IMR-90 (cell line): Measurements from ENCODE around the gene ANKRD45. TPM values are rescaled to one million over a fixed set of nuclear protein-coding genes. Genes with fewer than 3 reads are reported as not detected.

Source experiments
- ATAC-seq: fragments of 200-7000 bp; cut with Tn5 transposase; 2 replicates; pipeline ENCODE4 v1.9.1; 2020; ENCODE audit warnings: low read depth, mild to moderate bottlenecking, moderate library complexity
- BruUV-seq: library from RNA; stranded (reverse); fragments of 400-500 nt; replicated peaks from 2 replicates; lab custom pipeline; 2021; lab: Mats Ljungman, UMichigan
- CTCF ChIA-PET: fragments of 300-600 bp; formaldehyde crosslinking; extraction: SDS; loops from one replicate; lab custom pipeline; 2021; ENCODE audit warnings: antibody characterized with exemption; lab: Yijun Ruan, JAX
- POLR2A ChIA-PET: fragments of 300-600 bp; sonication (Branson Sonifier 250); formaldehyde crosslinking; loops from one replicate; lab custom pipeline; 2022; ENCODE audit warnings: antibody characterized with exemption; ENCODE audit not compliant: unreplicated experiment; lab: Charles Lee
- DNase-seq: peaks from one replicate; pipeline ENCODE4 v3.0.0; 2013
- H2AFZ ChIP-seq: replicated peaks from 2 replicates; pipeline ENCODE3; 2013; ENCODE audit warnings: low read length, mild to moderate bottlenecking; ENCODE audit not compliant: poor library complexity
- H2AK5ac ChIP-seq: 2 replicates; pipeline ENCODE4 v1.6.1; 2013; ENCODE audit warnings: low read depth, low read length, inconsistent platforms
- H2AK9ac ChIP-seq: replicated peaks from 2 replicates; pipeline ENCODE3; 2013; ENCODE audit warnings: mild to moderate bottlenecking, low read depth, low read length, moderate library complexity; ENCODE audit not compliant: poor library complexity
- H2BK120ac ChIP-seq: 2 replicates; pipeline ENCODE4 v1.6.1; 2013; ENCODE audit warnings: low read depth, low read length, inconsistent platforms
- H2BK15ac ChIP-seq: 3 replicates; pipeline ENCODE4 v1.6.1; 2013; ENCODE audit warnings: low read depth, low read length, inconsistent platforms
- H2BK20ac ChIP-seq: 2 replicates; pipeline ENCODE4 v1.6.1; 2013; ENCODE audit warnings: low read depth, mild to moderate bottlenecking, inconsistent platforms, low read length, moderate library complexity
- H2BK5ac ChIP-seq: 2 replicates; pipeline ENCODE4 v1.6.1; 2013; ENCODE audit warnings: mild to moderate bottlenecking, low read depth, low read length, inconsistent platforms; ENCODE audit not compliant: poor library complexity, severe bottlenecking
- H3K14ac ChIP-seq: replicated peaks from 2 replicates; pipeline ENCODE4 v1.6.1; 2013; ENCODE audit warnings: low read depth, low read length, inconsistent platforms
- H3K18ac ChIP-seq: 2 replicates; pipeline ENCODE4 v1.6.1; 2013; ENCODE audit warnings: low read depth, low read length, control low read depth
- H3K23ac ChIP-seq: 2 replicates; pipeline ENCODE4 v1.6.1; 2013; ENCODE audit warnings: low read depth, low read length, inconsistent platforms
- H3K27ac ChIP-seq: 2 replicates; pipeline ENCODE4 v1.5.1; 2013; ENCODE audit warnings: mild to moderate bottlenecking, control low read depth, low read length; ENCODE audit not compliant: insufficient read depth
- H3K27me3 ChIP-seq: 2 replicates; pipeline ENCODE4 v1.6.1; 2013; ENCODE audit warnings: low read length; ENCODE audit not compliant: control insufficient read depth, insufficient read depth
- H3K36me3 ChIP-seq: 2 replicates; pipeline ENCODE4 v1.6.1; 2013; ENCODE audit warnings: low read length, mixed read lengths; ENCODE audit not compliant: control insufficient read depth, insufficient read depth
- H3K4ac ChIP-seq: 2 replicates; pipeline ENCODE4 v1.6.1; 2013; ENCODE audit warnings: low read depth, low read length, inconsistent platforms
- H3K4me1 ChIP-seq: 2 replicates; pipeline ENCODE4 v1.6.1; 2013; ENCODE audit warnings: low read length, mixed read lengths; ENCODE audit not compliant: control insufficient read depth, insufficient read depth
- H3K4me2 ChIP-seq: 2 replicates; pipeline ENCODE4 v1.6.1; 2013; ENCODE audit warnings: low read depth, mild to moderate bottlenecking, control low read depth, low read length, moderate library complexity
- H3K4me3 ChIP-seq: 2 replicates; pipeline ENCODE4 v1.5.1; 2013; ENCODE audit warnings: low read depth, mild to moderate bottlenecking, control low read depth, low read length, moderate library complexity; ENCODE audit not compliant: insufficient read depth
- H3K56ac ChIP-seq: 2 replicates; pipeline ENCODE4 v1.6.1; 2013; ENCODE audit warnings: low read length, inconsistent platforms; ENCODE audit not compliant: insufficient read depth; ENCODE audit errors: extremely low read depth
- H3K79me1 ChIP-seq, 2 experiments: 2 replicates each; pipeline ENCODE4 v1.6.1; 2013; ENCODE audit warnings: low read length in 2 of 2, inconsistent platforms in 1 of 2, low read depth in 1 of 2
- H3K9ac ChIP-seq: 2 replicates; pipeline ENCODE4 v1.6.1; 2013; ENCODE audit warnings: low read depth, low read length, control low read depth
- H3K9me1 ChIP-seq: 2 replicates; pipeline ENCODE4 v1.6.1; 2013; ENCODE audit warnings: low read length, inconsistent platforms; ENCODE audit not compliant: insufficient read depth
- H3K9me3 ChIP-seq: 2 replicates; pipeline ENCODE4 v1.6.1; 2013; ENCODE audit warnings: low read length; ENCODE audit not compliant: control insufficient read depth, insufficient read depth
- H4K20me1 ChIP-seq: 2 replicates; pipeline ENCODE4 v1.6.1; 2013; ENCODE audit warnings: low read length, inconsistent platforms; ENCODE audit not compliant: insufficient read depth
- H4K5ac ChIP-seq: 2 replicates; pipeline ENCODE4 v1.6.1; 2013; ENCODE audit warnings: mild to moderate bottlenecking, low read depth, low read length, control low read depth
- H4K8ac ChIP-seq, 2 experiments: 2 replicates each; pipeline ENCODE4 v1.6.1; 2013; ENCODE audit warnings: low read depth in 2 of 2, low read length in 2 of 2, control low read depth in 1 of 2, inconsistent platforms in 1 of 2
- H4K91ac ChIP-seq: 2 replicates; pipeline ENCODE4 v1.6.1; 2013; ENCODE audit warnings: low read depth, low read length, inconsistent platforms; ENCODE audit not compliant: insufficient read depth
- BHLHE40 ChIP-seq: fragments of 150-350 bp; IDR thresholded peaks from 2 replicates; pipeline ENCODE4 v1.6.1; 2016; ENCODE audit warnings: mild to moderate bottlenecking, low read depth, low read length
- CEBPB ChIP-seq: IDR thresholded peaks from 2 replicates; pipeline ENCODE4 v1.6.1; 2012; ENCODE audit warnings: low read depth, low read length, improper control_type of control experiment
- CHD1 ChIP-seq: IDR thresholded peaks from 2 replicates; pipeline ENCODE4 v1.6.1; 2012; ENCODE audit warnings: low read depth, low read length, improper control_type of control experiment
- FOS ChIP-seq: fragments of 150-350 bp; IDR thresholded peaks from 2 replicates; pipeline ENCODE4 v1.6.1; 2016; ENCODE audit warnings: low read depth, low read length
- MAFK ChIP-seq: IDR thresholded peaks from 2 replicates; pipeline ENCODE4 v1.6.1; 2012; ENCODE audit warnings: low read depth, low read length, improper control_type of control experiment
- MAZ ChIP-seq: IDR thresholded peaks from 2 replicates; pipeline ENCODE4 v1.6.1; 2012; ENCODE audit warnings: low read depth, mild to moderate bottlenecking, low read length, improper control_type of control experiment, moderate library complexity, borderline replicate concordance
- MXI1 ChIP-seq: IDR thresholded peaks from 2 replicates; pipeline ENCODE4 v1.6.1; 2012; ENCODE audit warnings: low read depth, mild to moderate bottlenecking, low read length, moderate library complexity, borderline replicate concordance
- NFE2L2 ChIP-seq: fragments of 150-350 bp; IDR thresholded peaks from 2 replicates; pipeline ENCODE4 v1.6.1; 2016; ENCODE audit warnings: low read depth, mild to moderate bottlenecking, low read length
- POLR2A ChIP-seq: IDR thresholded peaks from 2 replicates; pipeline ENCODE4 v1.6.1; 2012; ENCODE audit warnings: mild to moderate bottlenecking, low read depth, low read length
- RAD21 ChIP-seq: IDR thresholded peaks from 2 replicates; pipeline ENCODE4 v1.6.1; 2012; ENCODE audit warnings: low read length, improper control_type of control experiment
- RCOR1 ChIP-seq: IDR thresholded peaks from 2 replicates; pipeline ENCODE4 v1.6.1; 2012; ENCODE audit warnings: mild to moderate bottlenecking, low read length, improper control_type of control experiment; ENCODE audit not compliant: insufficient replicate concordance
- RFX5 ChIP-seq: IDR thresholded peaks from 2 replicates; pipeline ENCODE4 v1.8.0; 2012; ENCODE audit warnings: low read depth, mild to moderate bottlenecking, low read length, moderate library complexity
- SMC3 ChIP-seq: fragments of 150-350 bp; IDR thresholded peaks from 2 replicates; pipeline ENCODE4 v1.6.1; 2016; ENCODE audit warnings: low read depth, mild to moderate bottlenecking, antibody characterized with exemption, low read length, moderate library complexity
- WGBS, 2 experiments: methylation state at CpG; one replicate each; pipeline versions ENCODE4 v1.1.5 to v1.1.7; 2013; ENCODE audit warnings: missing lambda C conversion rate in 2 of 2; ENCODE audit not compliant: insufficient read length in 1 of 2; ENCODE audit errors: extremely low coverage in 2 of 2; 5-methylcytosine and 5-hydroxymethylcytosine counted together
- dilution Hi-C: fragments of 300-500 bp; cut with HindIII; formaldehyde crosslinking; loops from one replicate; pipeline ENCODE4 v1.14.3; 2018; ENCODE audit warnings: low sequenced_read_pairs; ENCODE audit not compliant: unreplicated experiment
- in situ Hi-C: fragments of 300-500 bp; cut with MboI; formaldehyde crosslinking; loops from 3 replicates; pipeline ENCODE4 v1.14.3; 2019; ENCODE audit warnings: low sequenced_read_pairs, inconsistent platforms, mixed read lengths
- intact Hi-C: fragments of 100-400 bp; cut with micrococcal nuclease; formaldehyde crosslinking; loops from 2 replicates; pipeline ENCODE4 v1.10.0; 2022
- polyA plus RNA-seq, 3 experiments: library from polyadenylated mRNA; depleted of rRNA; stranded (reverse); fragments of >200 nt; gene quantifications; 2 replicates each; pipeline ENCODE4 v1.2.3, GENCODE V29; 2012; ENCODE audit warnings: low replicate concordance in 1 of 3
- total RNA-seq: library from RNA; depleted of rRNA; stranded (reverse); fragments of >200 nt; gene quantifications from 2 replicates; pipeline ENCODE4 v1.2.3, GENCODE V29; 2012
- TF ChIP-seq, protein P1 (sequence below): conservative IDR thresholded peaks from 2 replicates; pipeline ENCODE4 v1.5.1; 2012; ENCODE audit warnings: mild to moderate bottlenecking, low read depth, low read length, improper control_type of control experiment
- TF ChIP-seq, protein P2 (sequence below): fragments of 150-350 bp; IDR thresholded peaks from 2 replicates; pipeline ENCODE4 v1.6.1; 2017; ENCODE audit warnings: mild to moderate bottlenecking, antibody characterized with exemption, low read length, low read depth
- TF ChIP-seq, protein P3 (sequence below): fragments of 150-350 bp; IDR thresholded peaks from 2 replicates; pipeline ENCODE4 v1.6.1; 2016; ENCODE audit warnings: low read depth, mild to moderate bottlenecking, low read length, moderate library complexity, borderline replicate concordance

ANKRD45 gene
- total and polyA plus RNA-seq, 2 of the 4 experiments (the other 2 are of a cell fraction): under 0.01 TPM; not detected in 1

DNA sequence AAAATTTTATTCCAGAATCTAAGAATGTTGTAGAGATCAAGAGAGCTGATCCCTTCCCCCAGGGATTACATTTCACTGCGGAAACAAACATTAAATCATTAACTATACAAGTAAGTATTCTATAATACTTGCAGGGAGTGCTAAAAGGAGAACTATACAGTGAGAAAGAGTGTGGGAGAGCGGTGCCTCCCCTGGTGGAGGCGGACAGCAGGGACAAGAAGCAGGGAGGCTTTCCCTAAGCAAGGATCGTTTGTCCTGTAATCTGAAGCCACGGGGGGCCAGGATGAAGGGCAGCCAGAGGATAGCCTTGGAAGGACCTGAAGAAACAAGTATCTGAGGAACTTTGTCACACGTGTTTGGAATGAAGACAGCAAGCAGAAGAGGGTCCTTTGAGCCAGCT lies 106.8 kb downstream of the ANKRD45 start:
- Histone ChIP-seq H3K4ac (no peak overlapping the region), H3K27me3 (no peaks in the 10 kb centered on the region), H3K23ac (no peak overlapping the region), H3K9ac (no peak overlapping the region), H3K9me1 (no peaks in the 10 kb centered on the region), H3K4me1 (no peaks in the 10 kb centered on the region), H3K56ac (no peak overlapping the region), H2AK9ac (peak overlapping the region; percentile 24), H3K18ac (no peak overlapping the region), H2BK20ac (no peak overlapping the region), H4K8ac (no peak overlapping the region), H4K20me1 (no peaks in the 10 kb centered on the region), H2BK5ac (no peak overlapping the region), H2AFZ (peak overlapping the region; percentile 51), H3K79me1 (no peaks in the 10 kb centered on the region), H3K4me2 (no peak overlapping the region), H3K14ac (no peak overlapping the region), H2BK15ac (no peak overlapping the region), H2AK5ac (no peak overlapping the region), H3K9me3 (no peaks in the 10 kb centered on the region), H3K4me3 (no peak overlapping the region), H2BK120ac (no peak overlapping the region), H3K27ac (no peak overlapping the region), H4K91ac (no peak overlapping the region), H3K36me3 (no peaks in the 10 kb centered on the region), H4K5ac (no peak overlapping the region)
- POLR2A ChIA-PET: no interaction called here
- dilution Hi-C loops (no loop called here), intact Hi-C loops (no loop called here), in situ Hi-C loops (no loop called here)
- no TSS peak for BruUV-seq
- no peak for TF ChIP-seq MAZ
- no peak for TF ChIP-seq CEBPB
- TF ChIP-seq POLR2A: no peak
- no peak for TF ChIP-seq RFX5
- no peak for TF ChIP-seq RAD21
- TF ChIP-seq, protein P1, sequence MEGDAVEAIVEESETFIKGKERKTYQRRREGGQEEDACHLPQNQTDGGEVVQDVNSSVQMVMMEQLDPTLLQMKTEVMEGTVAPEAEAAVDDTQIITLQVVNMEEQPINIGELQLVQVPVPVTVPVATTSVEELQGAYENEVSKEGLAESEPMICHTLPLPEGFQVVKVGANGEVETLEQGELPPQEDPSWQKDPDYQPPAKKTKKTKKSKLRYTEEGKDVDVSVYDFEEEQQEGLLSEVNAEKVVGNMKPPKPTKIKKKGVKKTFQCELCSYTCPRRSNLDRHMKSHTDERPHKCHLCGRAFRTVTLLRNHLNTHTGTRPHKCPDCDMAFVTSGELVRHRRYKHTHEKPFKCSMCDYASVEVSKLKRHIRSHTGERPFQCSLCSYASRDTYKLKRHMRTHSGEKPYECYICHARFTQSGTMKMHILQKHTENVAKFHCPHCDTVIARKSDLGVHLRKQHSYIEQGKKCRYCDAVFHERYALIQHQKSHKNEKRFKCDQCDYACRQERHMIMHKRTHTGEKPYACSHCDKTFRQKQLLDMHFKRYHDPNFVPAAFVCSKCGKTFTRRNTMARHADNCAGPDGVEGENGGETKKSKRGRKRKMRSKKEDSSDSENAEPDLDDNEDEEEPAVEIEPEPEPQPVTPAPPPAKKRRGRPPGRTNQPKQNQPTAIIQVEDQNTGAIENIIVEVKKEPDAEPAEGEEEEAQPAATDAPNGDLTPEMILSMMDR: no peak
- no peak for TF ChIP-seq BHLHE40
- no peak for TF ChIP-seq MAFK
- TF ChIP-seq SMC3: no peak
- TF ChIP-seq, protein P2, sequence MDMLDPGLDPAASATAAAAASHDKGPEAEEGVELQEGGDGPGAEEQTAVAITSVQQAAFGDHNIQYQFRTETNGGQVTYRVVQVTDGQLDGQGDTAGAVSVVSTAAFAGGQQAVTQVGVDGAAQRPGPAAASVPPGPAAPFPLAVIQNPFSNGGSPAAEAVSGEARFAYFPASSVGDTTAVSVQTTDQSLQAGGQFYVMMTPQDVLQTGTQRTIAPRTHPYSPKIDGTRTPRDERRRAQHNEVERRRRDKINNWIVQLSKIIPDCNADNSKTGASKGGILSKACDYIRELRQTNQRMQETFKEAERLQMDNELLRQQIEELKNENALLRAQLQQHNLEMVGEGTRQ: no peak
- no peak for TF ChIP-seq MXI1
- TF ChIP-seq FOS: no peak
- no peak for TF ChIP-seq CHD1
- no peak for TF ChIP-seq NFE2L2
- no peak for TF ChIP-seq RCOR1
- TF ChIP-seq, protein P3, sequence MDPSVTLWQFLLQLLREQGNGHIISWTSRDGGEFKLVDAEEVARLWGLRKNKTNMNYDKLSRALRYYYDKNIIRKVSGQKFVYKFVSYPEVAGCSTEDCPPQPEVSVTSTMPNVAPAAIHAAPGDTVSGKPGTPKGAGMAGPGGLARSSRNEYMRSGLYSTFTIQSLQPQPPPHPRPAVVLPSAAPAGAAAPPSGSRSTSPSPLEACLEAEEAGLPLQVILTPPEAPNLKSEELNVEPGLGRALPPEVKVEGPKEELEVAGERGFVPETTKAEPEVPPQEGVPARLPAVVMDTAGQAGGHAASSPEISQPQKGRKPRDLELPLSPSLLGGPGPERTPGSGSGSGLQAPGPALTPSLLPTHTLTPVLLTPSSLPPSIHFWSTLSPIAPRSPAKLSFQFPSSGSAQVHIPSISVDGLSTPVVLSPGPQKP: no peak
- no peak for DNase-seq
- CTCF ChIA-PET: interaction anchor here (0.8 to 1.0 kb wide), 2 partner anchors 17 to 1252 kb away, joined by 3 to 4 read pairs; no protein-coding TSS in a partner anchor
- ATAC-seq: no peak
- 72% methylated on average over 4 of the region's 6 CpGs; no CpG with 5 or more reads in 1 of the 2 experiments for WGBS, 2 experiments
